GM19193 (cell line): ENCODE measurements around the gene CAMTA1.

Experiments used
- POLR2A ChIP-seq: IDR thresholded peaks from 4 replicates; pipeline ENCODE4 v1.6.1; 2011; ENCODE audit not compliant: insufficient read depth, insufficient read length; ENCODE audit errors: extremely low read depth

The CAMTA1 gene

GRCh38 chr1:7424352-7424890, 639.2 kb downstream of the CAMTA1 start:
- TF ChIP-seq POLR2A, result no peak

GRCh38 chr1:7425229-7425628, 640.0 kb downstream of the CAMTA1 start:
- no peak for TF ChIP-seq POLR2A

DNA sequence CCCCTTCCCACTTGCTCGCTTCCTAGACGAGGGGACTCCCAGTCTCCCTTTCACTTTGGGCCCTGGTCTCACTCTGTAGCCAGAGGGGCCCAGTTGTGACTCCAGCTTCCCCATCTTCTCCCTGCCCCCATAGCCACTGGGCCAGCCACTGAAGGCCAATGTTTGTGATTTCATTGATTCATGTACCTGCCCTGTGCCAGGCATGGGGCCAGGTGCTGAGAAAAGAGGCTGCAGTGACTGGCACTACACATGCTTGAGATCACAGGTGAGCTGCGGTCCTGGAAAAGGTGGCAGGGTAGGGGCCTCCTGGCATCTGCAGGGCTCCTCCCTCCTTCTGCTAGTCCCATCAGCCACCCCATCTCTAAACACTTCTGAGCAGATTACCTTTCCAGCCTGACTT, 640.5 kb downstream of the CAMTA1 start:
- TF ChIP-seq POLR2A, result no peak

- no peak for TF ChIP-seq POLR2A
These were observed 641.7 kb downstream of the CAMTA1 start for GRCh38 chr1:7426780-7427604.

DNA sequence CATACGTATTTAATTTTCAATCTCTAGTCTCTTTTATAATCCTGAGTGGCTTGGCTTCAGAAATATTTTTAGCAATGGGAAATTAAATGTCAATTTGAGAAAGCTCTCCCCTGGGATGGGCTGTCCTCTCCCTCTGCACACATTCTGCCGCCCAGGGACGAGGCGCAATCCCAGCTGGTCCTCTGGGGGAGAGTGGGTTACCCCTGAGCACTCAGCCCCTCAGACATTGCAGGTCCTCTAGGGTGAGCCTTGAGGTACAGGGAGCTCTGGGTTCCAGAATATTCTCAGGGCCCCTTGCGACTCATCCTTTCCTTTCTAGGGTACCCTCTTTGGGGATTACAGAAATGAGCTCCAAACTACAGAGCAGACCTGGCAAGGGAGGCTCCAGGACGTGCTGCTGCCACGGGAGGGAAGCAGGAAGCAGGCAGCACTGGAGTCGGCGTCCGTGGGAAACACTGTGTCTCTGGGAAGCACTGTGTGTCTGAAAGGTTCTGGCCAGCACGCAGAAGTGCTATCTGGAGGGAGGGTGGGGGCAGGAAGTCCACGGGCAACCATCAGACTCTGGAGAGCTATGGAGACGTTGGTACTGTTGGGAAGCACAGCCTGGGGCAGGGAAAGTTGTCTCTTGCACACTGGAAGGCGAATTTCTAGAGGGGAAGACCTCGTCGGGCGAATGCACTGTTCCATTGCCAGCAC, 642.5 kb downstream of the CAMTA1 start:
- TF ChIP-seq POLR2A, result no peak

DNA sequence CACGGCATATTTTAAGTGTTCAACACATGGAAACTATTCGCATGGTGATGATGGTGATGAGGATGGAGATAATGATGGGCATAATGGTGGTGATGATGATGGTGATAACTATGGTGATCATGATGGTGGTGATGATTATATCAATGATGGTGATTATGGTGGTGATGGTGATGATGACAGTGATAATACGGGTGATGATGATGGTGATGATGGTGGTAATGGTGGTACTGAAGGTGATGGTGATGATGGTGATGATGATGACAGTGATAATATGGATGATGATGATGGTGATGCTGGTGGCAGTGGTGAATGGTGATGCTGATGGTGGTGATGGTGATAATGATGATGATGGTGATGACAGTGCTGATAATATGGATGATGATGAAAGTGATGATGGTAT, 644.0 kb downstream of the CAMTA1 start:
- TF ChIP-seq POLR2A, result no peak

- no peak for TF ChIP-seq POLR2A
These were observed 644.9 kb downstream of the CAMTA1 start for GRCh38 chr1:7430047-7430608.

- TF ChIP-seq POLR2A, result no peak
These were observed 645.4 kb downstream of the CAMTA1 start for GRCh38 chr1:7430691-7431090.

DNA sequence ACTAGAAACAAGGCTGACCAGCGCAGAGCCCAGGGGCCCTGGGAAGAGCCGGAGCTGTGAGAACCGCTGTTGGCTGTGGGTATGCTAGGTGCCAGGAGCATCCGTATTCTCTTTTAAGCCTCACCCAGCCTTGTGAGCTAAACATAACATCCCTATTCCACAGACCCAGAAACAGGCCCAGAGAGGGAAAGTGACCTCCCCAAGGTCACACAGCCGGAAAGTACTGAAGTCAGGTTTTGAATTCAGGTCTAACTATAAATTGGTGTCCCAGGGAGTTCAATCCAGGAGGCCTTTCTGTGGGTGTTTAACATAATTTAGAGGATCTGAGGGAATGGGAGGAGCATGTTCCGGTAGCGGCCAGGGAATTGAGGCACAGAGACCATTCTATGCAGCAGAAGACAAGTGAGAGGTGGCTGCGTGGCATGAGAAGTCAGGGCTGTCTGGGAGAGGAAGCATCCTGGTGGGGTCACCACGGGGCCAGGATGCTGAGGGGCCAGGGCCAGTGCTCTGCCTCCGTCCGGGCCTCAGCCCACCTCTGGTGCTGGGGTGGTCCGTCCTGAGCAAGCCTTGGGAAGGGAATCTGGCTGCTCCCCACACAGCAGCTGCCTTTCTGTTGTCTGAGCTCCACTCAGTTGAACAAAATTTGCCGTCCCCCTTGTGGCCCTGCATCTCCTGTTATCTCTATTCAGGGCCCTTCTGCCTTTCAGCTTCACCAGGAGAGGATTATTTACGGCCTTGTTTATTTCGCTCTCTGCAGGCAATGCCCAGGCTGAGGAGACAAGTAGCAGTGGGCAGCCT, 647.0 kb downstream of the CAMTA1 start:
- no peak for TF ChIP-seq POLR2A

DNA sequence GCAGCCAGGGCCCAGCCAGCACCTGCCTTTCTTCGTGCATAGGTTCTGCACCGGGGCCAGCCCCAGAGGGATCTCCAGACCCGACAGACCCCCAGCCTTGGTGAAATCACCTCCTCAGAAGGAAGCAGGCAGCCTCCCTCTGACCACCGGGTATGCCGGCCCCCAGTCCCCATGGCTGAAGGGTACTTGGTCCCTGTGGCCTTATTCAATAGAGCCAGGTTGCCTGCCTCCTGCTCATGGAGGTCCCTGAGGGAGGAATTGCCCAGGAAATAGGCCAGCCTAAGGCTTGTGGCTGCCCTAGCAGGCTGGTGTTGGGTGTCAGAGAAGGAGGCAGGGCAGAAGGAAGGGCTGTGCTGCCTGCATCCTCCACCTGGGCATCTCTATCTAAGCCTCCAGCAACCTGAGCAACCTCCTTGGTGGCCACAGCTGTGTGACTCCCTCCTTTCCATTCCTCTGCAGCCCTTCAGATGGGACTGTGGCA, 647.7 kb downstream of the CAMTA1 start:
- TF ChIP-seq POLR2A, result no peak

GRCh38 chr1:7434566-7434965, 649.3 kb downstream of the CAMTA1 start:
- TF ChIP-seq POLR2A, result no peak

DNA sequence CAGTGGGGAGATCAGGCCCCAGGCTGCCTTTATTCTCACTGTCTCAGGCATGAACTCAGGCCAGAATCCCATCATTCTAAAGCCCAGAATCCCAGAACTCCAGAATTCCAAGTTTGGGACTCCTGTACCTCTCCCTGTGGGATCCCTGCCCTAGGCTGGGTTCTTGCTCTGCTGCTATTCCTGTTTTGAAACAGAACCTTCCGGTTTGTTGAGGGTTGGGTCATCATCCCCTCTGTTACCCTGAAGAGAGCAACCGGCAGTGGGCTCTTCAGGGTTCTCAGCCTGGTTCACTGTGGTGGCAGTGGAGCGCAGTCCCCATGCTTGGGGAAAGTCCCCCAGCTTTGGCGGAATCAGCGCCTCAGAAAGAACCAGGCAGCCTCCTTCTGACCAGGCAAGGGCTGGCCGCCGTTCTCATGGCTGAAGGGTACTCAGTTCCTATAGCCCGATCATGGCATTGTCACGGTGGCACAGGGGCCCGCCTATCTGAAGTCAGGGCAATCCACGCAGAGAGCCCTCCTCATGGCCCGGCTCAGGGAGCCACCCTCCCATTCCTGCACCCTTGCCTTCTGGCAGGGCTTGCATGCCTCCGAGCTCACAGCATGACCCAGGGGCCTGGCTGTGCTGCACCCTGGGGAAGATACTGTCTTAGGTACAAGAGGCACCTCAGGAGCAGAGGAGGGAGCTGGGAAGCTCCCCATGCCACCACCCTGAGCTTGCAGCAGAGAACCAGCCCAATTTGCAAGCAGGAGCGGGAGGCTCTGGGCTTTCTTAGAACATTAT, 650.2 kb downstream of the CAMTA1 start:
- no peak for TF ChIP-seq POLR2A

- no peak for TF ChIP-seq POLR2A
These were observed 651.1 kb downstream of the CAMTA1 start for GRCh38 chr1:7436056-7437005.
